ENCODE results near the gene UVRAG. TPM values are rescaled to one million over a fixed set of nuclear protein-coding genes. Genes with fewer than 3 reads are reported as not detected.

The UVRAG gene
- total and polyA plus RNA-seq, 2 of the 13 experiments (the other 11 are each of a cell fraction or from before 2014, with no cell fraction given), result 9.7 to 17.3 TPM

GRCh38 chr11:76069001-76069400 is 254.0 kb downstream of the UVRAG start (continued):
- TF ChIP-seq ZBTB40 (IDR thresholded peaks at IDR 0.05) (no peak), ZBTB40 (CRISPR knock-in tag; IDR thresholded peaks at IDR 0.05) (no peak), TAF15 (IDR thresholded peaks at IDR 0.05; ENCODE audit: low read depth, low read length, poor library complexity, severe bottlenecking) (no peak), ZNF101 (CRISPR knock-in tag; IDR thresholded peaks at IDR 0.05; ENCODE audit: borderline replicate concordance, low read depth) (no peak), HHEX (CRISPR knock-in tag; IDR thresholded peaks at IDR 0.05) (no peak), TCF12 (IDR thresholded peaks at IDR 0.05) (no peak), TCF12 (CRISPR knock-in tag; IDR thresholded peaks at IDR 0.05) (no peak), DZIP1 (CRISPR knock-in tag; IDR thresholded peaks at IDR 0.05) (no peak), ZNF562 (CRISPR knock-in tag; IDR thresholded peaks at IDR 0.05; ENCODE audit: borderline replicate concordance) (no peak), TCF7L2 (IDR thresholded peaks at IDR 0.05; ENCODE audit: low read depth, low read length) (no peak), HMGXB4 (CRISPR knock-in tag; IDR thresholded peaks at IDR 0.05; ENCODE audit: borderline replicate concordance in 1 of 2, low read depth in 1 of 2) (no peak), POLR2G (IDR thresholded peaks at IDR 0.05; ENCODE audit: low read depth, low read length) (no peak), FOXJ3 (CRISPR knock-in tag; IDR thresholded peaks at IDR 0.05; ENCODE audit: borderline replicate concordance) (no peak)

All from HepG2 (cell line).